ENCODE results near the gene STARD3NL.
A peak's percentile ranks its signal among the peaks of the same experiment; 100 is the strongest.
"Not testable (repeated sequence)": the region's sequence is repeated elsewhere in the genome, so short reads cannot be mapped to it uniquely, and the experiment has no call there.

STARD3NL gene

GRCh38 chr7:38223306-38223705 is 45.3 kb downstream of the STARD3NL start:
- DNase-seq = peak; percentile 48 to 54

GRCh38 chr7:38224392-38224791 is 46.3 kb downstream of the STARD3NL start:
- no peak for DNase-seq

- DNase-seq = peak; percentile 58 to 62
Measured at GRCh38 chr7:38229386-38229785, 51.3 kb downstream of the STARD3NL start.

- DNase-seq = no peak
Measured at GRCh38 chr7:38229884-38230642, 52.0 kb downstream of the STARD3NL start.

- peak; percentile 97 for DNase-seq
Measured at GRCh38 chr7:38232502-38233366, 54.7 kb downstream of the STARD3NL start.

- DNase-seq = not testable (repeated sequence)
Measured at GRCh38 chr7:38234759-38235158, 56.7 kb downstream of the STARD3NL start.

GRCh38 chr7:38235606-38236005 is 57.6 kb downstream of the STARD3NL start:
- DNase-seq = no peak

GRCh38 chr7:38239129-38239528 is 61.1 kb downstream of the STARD3NL start:
- not testable (repeated sequence) for DNase-seq

GRCh38 chr7:38241071-38241470 is 63.0 kb downstream of the STARD3NL start:
- no peak for DNase-seq

- no peak for DNase-seq
Measured at GRCh38 chr7:38242814-38243213, 64.8 kb downstream of the STARD3NL start.

- DNase-seq = peak in 1 of 2 experiments; percentile 28
Measured at GRCh38 chr7:38243345-38243744, 65.3 kb downstream of the STARD3NL start.

GRCh38 chr7:38244516-38244915 is 66.5 kb downstream of the STARD3NL start:
- no peak for DNase-seq

GRCh38 chr7:38245409-38245977 is 67.4 kb downstream of the STARD3NL start:
- DNase-seq = no peak

GRCh38 chr7:38248069-38248567 is 70.1 kb downstream of the STARD3NL start:
- no peak for DNase-seq

GRCh38 chr7:38249849-38250248 is 71.8 kb downstream of the STARD3NL start:
- DNase-seq = peak; percentile 16 to 23

GRCh38 chr7:38257350-38257677 is 79.3 kb downstream of the STARD3NL start:
- no peak for DNase-seq

GRCh38 chr7:38259157-38259556 is 81.1 kb downstream of the STARD3NL start:
- DNase-seq = not testable (repeated sequence)

- not testable (repeated sequence) for DNase-seq
Measured at GRCh38 chr7:38261601-38262000, 83.6 kb downstream of the STARD3NL start.

GRCh38 chr7:38262026-38262425 is 84.0 kb downstream of the STARD3NL start:
- DNase-seq = not testable (repeated sequence)

GRCh38 chr7:38262545-38262944 is 84.5 kb downstream of the STARD3NL start:
- no peak for DNase-seq

- not testable (repeated sequence) for DNase-seq
Measured at GRCh38 chr7:38263274-38263673, 85.2 kb downstream of the STARD3NL start.

- not testable (repeated sequence) for DNase-seq
Measured at GRCh38 chr7:38264602-38265001, 86.6 kb downstream of the STARD3NL start.

- DNase-seq = not testable (repeated sequence)
Measured at GRCh38 chr7:38265958-38266357, 87.9 kb downstream of the STARD3NL start.
